Activated CD4-positive, alpha-beta memory T cell treated with anti-CD3 and anti-CD28 coated beads, Interleukin-2, amount 10 ng/mL, durations not matched to agents 7 days and 5 days (primary cell): ENCODE results near the gene CLDN19. TPM values are rescaled to one million over a fixed set of nuclear protein-coding genes. Genes with fewer than 3 reads are reported as not detected.
"Not testable (repeated sequence)": the region's sequence is repeated elsewhere in the genome, so short reads cannot be mapped to it uniquely, and the experiment has no call there.

ENCODE experiments used
- CTCF ChIA-PET: fragments of 350-600 bp; sonication (Branson Sonifier 250); formaldehyde crosslinking; loops from one replicate; lab custom pipeline; 2021; ENCODE audit warnings: antibody characterized with exemption, inconsistent platforms; lab: Charles Lee
- POLR2A ChIA-PET: fragments of 350-600 bp; sonication (Branson Sonifier 250); formaldehyde crosslinking; loops from one replicate; lab custom pipeline; 2021; ENCODE audit warnings: antibody characterized with exemption; lab: Charles Lee
- DNase-seq: peaks from one replicate; pipeline ENCODE4 v3.0.0-alpha.2; 2020
- H3K27ac Mint-ChIP-seq: one replicate; pipeline ENCODE4 v1.8.0; 2021; ENCODE audit warnings: mild to moderate bottlenecking, mixed read lengths
- H3K27me3 Mint-ChIP-seq: one replicate; pipeline ENCODE4 v1.8.0; 2021; ENCODE audit warnings: mixed read lengths
- H3K36me3 Mint-ChIP-seq: one replicate; pipeline ENCODE4 v1.8.0; 2021; ENCODE audit warnings: low read depth, mixed read lengths
- H3K4me1 Mint-ChIP-seq: one replicate; pipeline ENCODE4 v1.8.0; 2021; ENCODE audit warnings: mixed read lengths
- H3K4me3 Mint-ChIP-seq: one replicate; pipeline ENCODE4 v1.8.0; 2021; ENCODE audit warnings: mild to moderate bottlenecking, mixed read lengths
- H3K9me3 Mint-ChIP-seq: one replicate; pipeline ENCODE4 v1.8.0; 2021; ENCODE audit warnings: mixed read lengths
- total RNA-seq, 2 experiments: library from RNA; stranded (reverse); gene quantifications; one replicate each; pipeline ENCODE4 v1.2.3, GENCODE V29; 2021

CLDN19 gene
- total RNA-seq, 2 experiments from 2014 or later = not detected

GRCh38 chr1:42757892-42758275 is 17.8 kb upstream of the CLDN19 start:
- H3K9me3 Mint-ChIP-seq = no peaks in the 10 kb centered on the region
- CTCF ChIA-PET = interaction anchor here (1.2 to 2.9 kb wide), 3 partner anchors 9 to 89 kb away, joined by 3 to 20 read pairs (median 6); partner anchors contain the start of genes C1orf50, P3H1 and ZNF691
- POLR2A ChIA-PET = interaction anchor here (0.6 to 3.2 kb wide), 2 partner anchors 9 to 191 kb away, joined by 3 to 16 read pairs; partner anchors contain the start of genes C1orf50 and P3H1
- DNase-seq = no peak
- no peak overlapping the region for H3K27ac Mint-ChIP-seq
- H3K4me3 Mint-ChIP-seq = no peak overlapping the region
- peaks cover 3% of the 10 kb centered on the region for H3K4me1 Mint-ChIP-seq
- no peaks in the 10 kb centered on the region for H3K27me3 Mint-ChIP-seq
- peaks cover 55% of the 10 kb centered on the region for H3K36me3 Mint-ChIP-seq

GRCh38 chr1:42756956-42757891 is 17.2 kb upstream of the CLDN19 start:
- DNase-seq = no peak
- H3K4me1 Mint-ChIP-seq = peaks cover under 1% of the 10 kb centered on the region
- H3K27me3 Mint-ChIP-seq = no peaks in the 10 kb centered on the region
- no peak overlapping the region for H3K4me3 Mint-ChIP-seq
- H3K27ac Mint-ChIP-seq = no peak overlapping the region
- ChIA-PET CTCF (interaction anchor here (1.2 to 2.9 kb wide), 3 partner anchors 10 to 89 kb away, joined by 3 to 20 read pairs (median 6); partner anchors contain the start of genes C1orf50, P3H1 and ZNF691), POLR2A (interaction anchor here (0.6 to 3.2 kb wide), 2 partner anchors 10 to 192 kb away, joined by 3 to 16 read pairs; partner anchors contain the start of genes C1orf50 and P3H1)
- no peaks in the 10 kb centered on the region for H3K9me3 Mint-ChIP-seq
- H3K36me3 Mint-ChIP-seq = peaks cover 60% of the 10 kb centered on the region

- CTCF ChIA-PET = interaction anchor here (0.9 to 1.2 kb wide), 3 partner anchors 13 to 25 kb away, joined by 3 to 4 read pairs (median 4); partner anchors contain the start of genes C1orf50 and P3H1
- no peak overlapping the region for H3K27ac Mint-ChIP-seq
Observed at GRCh38 chr1:42753070-42753469, 13.0 kb upstream of the CLDN19 start.

GRCh38 chr1:42752284-42752683 is 12.2 kb upstream of the CLDN19 start:
- Mint-ChIP-seq H3K4me1 (no peaks in the 10 kb centered on the region), H3K4me3 (no peak overlapping the region), H3K27ac (no peak overlapping the region), H3K27me3 (no peaks in the 10 kb centered on the region), H3K36me3 (peaks cover 68% of the 10 kb centered on the region), H3K9me3 (no peaks in the 10 kb centered on the region)
- no peak for DNase-seq
- ChIA-PET CTCF (interaction anchor here (0.9 to 1.3 kb wide), 4 partner anchors 14 to 94 kb away, joined by 3 to 4 read pairs (median 4); partner anchors contain the start of genes C1orf50, P3H1 and ZNF691), POLR2A (interaction anchor here (1.0 to 2.6 kb wide), 2 partner anchors 9 to 14 kb away, joined by 3 to 9 read pairs; partner anchors contain the start of genes C1orf50 and P3H1)

More at GRCh38 chr1:42753070-42753469, 13.0 kb upstream of the CLDN19 start:
- Mint-ChIP-seq H3K36me3 (peaks cover 70% of the 10 kb centered on the region), H3K4me1 (no peaks in the 10 kb centered on the region), H3K4me3 (no peak overlapping the region), H3K9me3 (no peaks in the 10 kb centered on the region), H3K27me3 (no peaks in the 10 kb centered on the region)
- DNase-seq = no peak
- POLR2A ChIA-PET = interaction anchor here (1.0 to 2.6 kb wide), 2 partner anchors 10 to 14 kb away, joined by 3 to 9 read pairs; partner anchors contain the start of genes C1orf50 and P3H1

- not testable (repeated sequence) for H3K9me3 Mint-ChIP-seq, H3K27ac Mint-ChIP-seq, DNase-seq, H3K27me3 Mint-ChIP-seq, H3K4me1 Mint-ChIP-seq, H3K4me3 Mint-ChIP-seq
- POLR2A ChIA-PET = interaction anchor here (2.6 kb wide), 1 partner anchor 15 kb away, joined by 9 read pairs; the partner anchor contains the start of genes C1orf50 and P3H1
- H3K36me3 Mint-ChIP-seq = peaks cover 62% of the 10 kb centered on the region
- CTCF ChIA-PET = interaction anchor here (1.3 kb wide), 1 partner anchor 95 kb away, joined by 3 read pairs; the partner anchor contains the start of gene ZNF691
Observed at GRCh38 chr1:42751511-42752070, 11.6 kb upstream of the CLDN19 start.

GRCh38 chr1:42750041-42750440 is 10.0 kb upstream of the CLDN19 start:
- ChIA-PET CTCF (no interaction called here), POLR2A (interaction anchor here (0.7 to 2.1 kb wide), 2 partner anchors 11 to 16 kb away, joined by 3 to 9 read pairs; partner anchors contain the start of genes C1orf50 and P3H1)
- Mint-ChIP-seq H3K27ac (no peak overlapping the region), H3K4me3 (no peak overlapping the region), H3K9me3 (no peaks in the 10 kb centered on the region), H3K4me1 (no peaks in the 10 kb centered on the region), H3K27me3 (no peaks in the 10 kb centered on the region), H3K36me3 (peaks cover 55% of the 10 kb centered on the region)
- DNase-seq = no peak

- no peaks in the 10 kb centered on the region for H3K9me3 Mint-ChIP-seq
- H3K4me3 Mint-ChIP-seq = no peak overlapping the region
- DNase-seq = no peak
- ChIA-PET CTCF (no interaction called here), POLR2A (interaction anchor here (2.0 to 2.1 kb wide), 2 partner anchors 18 kb away, joined by 7 to 9 read pairs; partner anchors contain the start of genes C1orf50 and P3H1)
- H3K27ac Mint-ChIP-seq = no peak overlapping the region
- H3K27me3 Mint-ChIP-seq = no peaks in the 10 kb centered on the region
- H3K36me3 Mint-ChIP-seq = peaks cover 46% of the 10 kb centered on the region
- H3K4me1 Mint-ChIP-seq = no peaks in the 10 kb centered on the region
Observed at GRCh38 chr1:42748461-42749410, 8.7 kb upstream of the CLDN19 start.

GRCh38 chr1:42748021-42748420 is 8.0 kb upstream of the CLDN19 start:
- H3K36me3 Mint-ChIP-seq = peaks cover 41% of the 10 kb centered on the region
- no peak for DNase-seq
- ChIA-PET CTCF (no interaction called here), POLR2A (interaction anchor here (2.0 kb wide), 1 partner anchor 19 kb away, joined by 7 read pairs; the partner anchor contains the start of genes C1orf50 and P3H1)
- H3K27me3 Mint-ChIP-seq = no peaks in the 10 kb centered on the region
- no peaks in the 10 kb centered on the region for H3K4me1 Mint-ChIP-seq
- H3K27ac Mint-ChIP-seq = no peak overlapping the region
- H3K4me3 Mint-ChIP-seq = no peak overlapping the region
- no peaks in the 10 kb centered on the region for H3K9me3 Mint-ChIP-seq

- peaks cover 32% of the 10 kb centered on the region for H3K36me3 Mint-ChIP-seq
- CTCF ChIA-PET = interaction anchor here (1.0 kb wide), 1 partner anchor 9 kb away, joined by 3 read pairs; no protein-coding TSS in a partner anchor
- no peak overlapping the region for H3K27ac Mint-ChIP-seq
- no peaks in the 10 kb centered on the region for H3K27me3 Mint-ChIP-seq
- no peak overlapping the region for H3K4me3 Mint-ChIP-seq
- POLR2A ChIA-PET = interaction anchor here (2.0 kb wide), 1 partner anchor 20 kb away, joined by 7 read pairs; the partner anchor contains the start of genes C1orf50 and P3H1
- no peaks in the 10 kb centered on the region for H3K9me3 Mint-ChIP-seq
- H3K4me1 Mint-ChIP-seq = no peaks in the 10 kb centered on the region
- peak; percentile 32 for DNase-seq
Observed at GRCh38 chr1:42747125-42747524, 7.1 kb upstream of the CLDN19 start.

- Mint-ChIP-seq H3K36me3 (peaks cover 27% of the 10 kb centered on the region), H3K27ac (no peak overlapping the region), H3K9me3 (no peaks in the 10 kb centered on the region), H3K27me3 (no peaks in the 10 kb centered on the region), H3K4me1 (no peaks in the 10 kb centered on the region), H3K4me3 (no peak overlapping the region)
- ChIA-PET CTCF (interaction anchor here (1.0 to 1.2 kb wide), 3 partner anchors 9 to 162 kb away, joined by 3 to 4 read pairs (median 3); no protein-coding TSS in a partner anchor), POLR2A (interaction anchor here (2.0 kb wide), 1 partner anchor 20 kb away, joined by 7 read pairs; the partner anchor contains the start of genes C1orf50 and P3H1)
- no peak for DNase-seq
Observed at GRCh38 chr1:42746436-42747105, 6.5 kb upstream of the CLDN19 start.

GRCh38 chr1:42745851-42746250 is 5.8 kb upstream of the CLDN19 start:
- H3K27ac Mint-ChIP-seq = no peak overlapping the region
- no peak for DNase-seq
- no peaks in the 10 kb centered on the region for H3K27me3 Mint-ChIP-seq
- H3K36me3 Mint-ChIP-seq = peaks cover 25% of the 10 kb centered on the region
- no peaks in the 10 kb centered on the region for H3K4me1 Mint-ChIP-seq
- H3K9me3 Mint-ChIP-seq = no peaks in the 10 kb centered on the region
- CTCF ChIA-PET = interaction anchor here (0.6 to 1.2 kb wide), 3 partner anchors 12 to 161 kb away, joined by 3 to 4 read pairs (median 3); no protein-coding TSS in a partner anchor
- POLR2A ChIA-PET = no interaction called here
- no peak overlapping the region for H3K4me3 Mint-ChIP-seq
